ENCODE results near the gene PXT1.
A peak's percentile ranks its signal among the peaks of the same experiment; 100 is the strongest.

PXT1 gene

DNA sequence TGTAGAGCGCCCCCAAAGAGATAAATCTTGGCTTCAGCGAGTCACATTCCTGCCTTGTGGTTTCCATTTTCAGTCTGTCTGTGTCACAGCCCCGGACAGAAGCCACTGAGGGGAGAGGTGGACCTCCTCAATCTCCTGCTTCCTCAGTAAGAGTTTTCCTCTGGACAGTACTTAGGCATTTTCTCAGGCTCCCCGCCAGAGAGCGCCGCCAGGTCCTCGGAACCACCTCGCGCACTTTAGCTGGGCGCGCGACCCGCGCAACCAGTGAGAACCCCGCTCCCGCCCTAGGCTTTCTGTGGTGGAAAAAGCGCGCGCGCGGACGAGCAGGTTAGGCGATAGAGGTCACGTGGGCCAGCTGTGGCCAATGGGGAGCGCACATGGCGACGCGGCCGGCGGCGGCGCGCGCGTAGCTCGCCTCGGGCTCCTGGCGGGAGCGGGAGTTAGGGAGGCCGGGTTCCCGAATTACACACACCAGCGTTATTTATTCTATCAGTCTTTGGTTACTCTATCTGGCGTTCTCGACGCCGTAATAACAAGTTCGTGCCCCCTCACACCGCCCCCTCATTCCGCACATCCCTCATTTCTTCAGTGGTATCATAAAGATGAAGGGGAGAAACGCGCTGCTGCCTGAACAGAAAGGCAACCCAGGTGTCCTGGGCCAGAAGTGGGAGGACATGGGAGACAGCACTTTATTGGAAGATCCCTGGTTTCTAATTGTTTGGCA, 19.4 kb downstream of the PXT1 start:
- H2BK5ac ChIP-seq (ENCODE audit: low read length), result no peak overlapping the region
- peak overlapping the region; percentile 55 for H3K9ac ChIP-seq (ENCODE audit: low read depth, low read length, poor library complexity)
- H3K4ac ChIP-seq (ENCODE audit: low read length), result no peak overlapping the region
- no peaks in the 10 kb centered on the region for H3K79me1 ChIP-seq (ENCODE audit: low read depth, low read length)
- H3K27me3 ChIP-seq (ENCODE audit: control insufficient read depth in 3 of 3, insufficient read depth in 3 of 3, low read depth in 1 of 3, low read length in 3 of 3), result no peaks in the 10 kb centered on the region
- H2AK5ac ChIP-seq (ENCODE audit: low read depth, low read length), result no peak overlapping the region
- no peak overlapping the region for H2BK15ac ChIP-seq (ENCODE audit: low read length)
- peak overlapping the region; percentile 50 for H3K27ac ChIP-seq (replicated peaks; ENCODE audit: low read length)
- no peak overlapping the region for H2BK120ac ChIP-seq (ENCODE audit: low read depth, low read length)
- H4K91ac ChIP-seq (ENCODE audit: low read depth, low read length, poor library complexity), result no peak overlapping the region
- peak overlapping the region; percentile 19 for H4K8ac ChIP-seq (ENCODE audit: low read depth, low read length)
- peak overlapping the region; percentile 89 for H3K23ac ChIP-seq (ENCODE audit: low read depth, low read length, poor library complexity)
- no peaks in the 10 kb centered on the region for H3K9me3 ChIP-seq (replicated peaks in 1 of 2; ENCODE audit: control insufficient read depth in 2 of 2, insufficient read depth in 1 of 2, low read depth in 1 of 2, low read length in 2 of 2)
- no peak overlapping the region for H2BK12ac ChIP-seq (ENCODE audit: low read length)
- DNase-seq (ENCODE audit: low spot score), result peak; percentile 92
- no CpG with 5 or more reads among the region's 51 CpGs for WGBS, 2 donors (ENCODE audit: extremely low coverage in 2 of 2, insufficient read length in 2 of 2, insufficient replicate concordance in 1 of 2)
- H3K4me2 ChIP-seq (ENCODE audit: insufficient read depth, low read length, poor library complexity, severe bottlenecking), result peak overlapping the region; percentile 61
- H3K14ac ChIP-seq (ENCODE audit: low read length), result no peak overlapping the region
- H3K4me1 ChIP-seq (ENCODE audit: control insufficient read depth in 2 of 2, insufficient read depth in 1 of 2, low read depth in 1 of 2, low read length in 2 of 2), result peaks cover 6 to 7% of the 10 kb centered on the region in 2 donors
- peak overlapping the region; percentile 84 for H3K18ac ChIP-seq (ENCODE audit: low read length)
- no peaks in the 10 kb centered on the region for H3K36me3 ChIP-seq (replicated peaks in 1 of 2; ENCODE audit: control insufficient read depth in 2 of 2, insufficient read depth in 2 of 2, low read length in 2 of 2)
- peak overlapping the region; percentile 54 to 77 for H3K4me3 ChIP-seq (ENCODE audit: low read length in 2 of 2)
- H2AFZ ChIP-seq (ENCODE audit: low read length), result peak overlapping the region; percentile 89

DNA sequence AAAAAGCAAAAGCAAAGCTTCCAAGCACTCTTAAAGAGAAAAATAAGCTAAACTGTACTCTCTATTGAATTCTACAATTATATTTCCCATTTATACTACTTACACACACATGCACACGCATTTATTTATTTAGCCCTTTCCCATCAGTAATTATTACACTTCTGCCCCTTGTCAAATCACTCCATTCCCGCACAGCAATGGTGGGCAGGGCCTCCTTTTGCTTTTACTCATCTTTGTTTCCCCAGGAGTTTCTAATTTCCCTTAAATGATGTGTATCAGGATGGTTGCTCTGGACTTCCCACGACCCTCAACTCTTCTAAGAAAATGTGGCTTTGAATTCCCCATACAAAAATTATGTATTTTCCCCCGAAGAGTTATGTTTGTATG, 19.9 kb downstream of the PXT1 start:
- peak overlapping the region; percentile 89 for H2AFZ ChIP-seq (ENCODE audit: low read length)
- no peak overlapping the region for H2BK120ac ChIP-seq (ENCODE audit: low read depth, low read length)
- no peak overlapping the region for H2BK5ac ChIP-seq (ENCODE audit: low read length)
- H3K36me3 ChIP-seq (replicated peaks in 1 of 2; ENCODE audit: control insufficient read depth in 2 of 2, insufficient read depth in 2 of 2, low read length in 2 of 2), result no peaks in the 10 kb centered on the region
- no peaks in the 10 kb centered on the region for H3K27me3 ChIP-seq (ENCODE audit: control insufficient read depth in 3 of 3, insufficient read depth in 3 of 3, low read depth in 1 of 3, low read length in 3 of 3)
- no peak for DNase-seq (ENCODE audit: low spot score)
- H4K8ac ChIP-seq (ENCODE audit: low read depth, low read length), result no peak overlapping the region
- H3K18ac ChIP-seq (ENCODE audit: low read length), result no peak overlapping the region
- H2BK15ac ChIP-seq (ENCODE audit: low read length), result no peak overlapping the region
- H3K4ac ChIP-seq (ENCODE audit: low read length), result no peak overlapping the region
- peaks cover 6 to 7% of the 10 kb centered on the region in 2 donors for H3K4me1 ChIP-seq (ENCODE audit: control insufficient read depth in 2 of 2, insufficient read depth in 1 of 2, low read depth in 1 of 2, low read length in 2 of 2)
- no peak overlapping the region for H4K91ac ChIP-seq (ENCODE audit: low read depth, low read length, poor library complexity)
- WGBS, 2 donors (ENCODE audit: extremely low coverage in 2 of 2, insufficient read length in 2 of 2, insufficient replicate concordance in 1 of 2), result 100% methylated on average over 1 of the region's 4 CpGs; no CpG with 5 or more reads in 1 of the 2 donors
- H3K4me2 ChIP-seq (ENCODE audit: insufficient read depth, low read length, poor library complexity, severe bottlenecking), result peak overlapping the region; percentile 51
- no peak overlapping the region for H2AK5ac ChIP-seq (ENCODE audit: low read depth, low read length)
- H3K9ac ChIP-seq (ENCODE audit: low read depth, low read length, poor library complexity), result no peak overlapping the region
- no peak overlapping the region for H3K14ac ChIP-seq (ENCODE audit: low read length)
- peak overlapping the region in 1 of 2 donors; percentile 40 for H3K4me3 ChIP-seq (ENCODE audit: low read length in 2 of 2)
- no peak overlapping the region for H3K23ac ChIP-seq (ENCODE audit: low read depth, low read length, poor library complexity)
- no peaks in the 10 kb centered on the region for H3K9me3 ChIP-seq (replicated peaks in 1 of 2; ENCODE audit: control insufficient read depth in 2 of 2, insufficient read depth in 1 of 2, low read depth in 1 of 2, low read length in 2 of 2)
- peak overlapping the region; percentile 50 for H3K27ac ChIP-seq (replicated peaks; ENCODE audit: low read length)
- H3K79me1 ChIP-seq (ENCODE audit: low read depth, low read length), result no peaks in the 10 kb centered on the region
- H2BK12ac ChIP-seq (ENCODE audit: low read length), result no peak overlapping the region

DNA sequence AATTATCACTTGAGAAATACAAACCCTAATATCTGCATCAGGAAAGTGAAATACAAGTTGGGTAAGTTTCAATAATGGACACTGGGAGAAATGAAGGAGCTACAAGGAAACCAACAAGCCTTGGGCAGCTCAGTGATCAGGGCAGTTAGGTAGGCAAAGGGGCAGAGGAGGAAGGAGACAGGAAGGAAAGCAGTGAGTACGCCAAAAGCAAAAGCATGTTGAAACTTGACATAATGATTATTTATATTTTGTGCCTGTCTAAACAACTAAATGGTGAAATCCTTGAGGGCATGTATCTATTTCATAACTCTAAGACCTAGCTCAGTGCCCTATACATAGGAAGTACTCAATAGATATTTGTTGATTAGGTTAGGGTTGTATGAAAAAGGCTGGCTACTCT, 23.3 kb downstream of the PXT1 start:
- H3K4me2 ChIP-seq (ENCODE audit: insufficient read depth, low read length, poor library complexity, severe bottlenecking), result no peak overlapping the region
- no peak overlapping the region for H3K9ac ChIP-seq (ENCODE audit: low read depth, low read length, poor library complexity)
- H2AFZ ChIP-seq (ENCODE audit: low read length), result no peak overlapping the region
- no peak overlapping the region for H3K23ac ChIP-seq (ENCODE audit: low read depth, low read length, poor library complexity)
- no peak overlapping the region for H3K27ac ChIP-seq (replicated peaks; ENCODE audit: low read length)
- DNase-seq (ENCODE audit: low spot score), result no peak
- no peaks in the 10 kb centered on the region for H3K9me3 ChIP-seq (replicated peaks in 1 of 2; ENCODE audit: control insufficient read depth in 2 of 2, insufficient read depth in 1 of 2, low read depth in 1 of 2, low read length in 2 of 2)
- no peak overlapping the region for H3K4me3 ChIP-seq (ENCODE audit: low read length in 2 of 2)
- H3K36me3 ChIP-seq (replicated peaks in 1 of 2; ENCODE audit: control insufficient read depth in 2 of 2, insufficient read depth in 2 of 2, low read length in 2 of 2), result no peaks in the 10 kb centered on the region
- H2BK120ac ChIP-seq (ENCODE audit: low read depth, low read length), result no peak overlapping the region
- no peak overlapping the region for H2BK15ac ChIP-seq (ENCODE audit: low read length)
- no peak overlapping the region for H4K91ac ChIP-seq (ENCODE audit: low read depth, low read length, poor library complexity)
- H2BK12ac ChIP-seq (ENCODE audit: low read length), result no peak overlapping the region
- no peak overlapping the region for H2BK5ac ChIP-seq (ENCODE audit: low read length)
- no peak overlapping the region for H3K18ac ChIP-seq (ENCODE audit: low read length)
- no peaks in the 10 kb centered on the region for H3K27me3 ChIP-seq (ENCODE audit: control insufficient read depth in 3 of 3, insufficient read depth in 3 of 3, low read depth in 1 of 3, low read length in 3 of 3)
- no peaks in the 10 kb centered on the region for H3K79me1 ChIP-seq (ENCODE audit: low read depth, low read length)
- H3K4ac ChIP-seq (ENCODE audit: low read length), result no peak overlapping the region
- no peak overlapping the region for H4K8ac ChIP-seq (ENCODE audit: low read depth, low read length)
- no CpG with 5 or more reads among the region's 1 CpG for WGBS, 2 donors (ENCODE audit: extremely low coverage in 2 of 2, insufficient read length in 2 of 2, insufficient replicate concordance in 1 of 2)
- H3K4me1 ChIP-seq (ENCODE audit: control insufficient read depth in 2 of 2, insufficient read depth in 1 of 2, low read depth in 1 of 2, low read length in 2 of 2), result peaks cover 6 to 7% of the 10 kb centered on the region in 2 donors
- H2AK5ac ChIP-seq (ENCODE audit: low read depth, low read length), result no peak overlapping the region
- H3K14ac ChIP-seq (ENCODE audit: low read length), result no peak overlapping the region

DNA sequence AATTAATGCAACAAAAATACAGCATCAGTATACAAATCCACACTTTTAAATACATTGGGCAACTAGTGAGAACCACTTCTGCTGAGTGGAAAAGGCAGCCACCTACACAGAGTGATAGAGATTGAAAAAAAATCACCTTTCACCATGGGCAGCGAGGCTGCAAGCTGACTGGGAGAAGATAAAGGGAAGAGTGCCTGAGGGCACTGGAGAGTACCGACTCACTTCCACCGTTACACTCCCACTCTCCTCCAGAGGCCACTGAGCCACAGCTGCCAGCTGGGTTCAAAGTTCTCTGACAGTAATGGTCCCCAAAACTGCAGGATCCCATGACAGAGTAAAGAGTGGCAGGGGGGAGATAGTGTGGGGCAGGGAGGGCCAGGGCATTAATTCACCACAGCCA, 24.1 kb downstream of the PXT1 start:
- Histone ChIP-seq H2BK5ac (ENCODE audit: low read length) (no peak overlapping the region), H3K27ac (replicated peaks; ENCODE audit: low read length) (no peak overlapping the region)

More for the DNA sequence above, 24.1 kb downstream of the PXT1 start:
- Histone ChIP-seq H3K4me3 (ENCODE audit: low read length in 2 of 2) (no peak overlapping the region), H2BK120ac (ENCODE audit: low read depth, low read length) (no peak overlapping the region), H3K4me1 (ENCODE audit: control insufficient read depth in 2 of 2, insufficient read depth in 1 of 2, low read depth in 1 of 2, low read length in 2 of 2) (peaks cover 4 to 7% of the 10 kb centered on the region in 2 donors), H3K36me3 (replicated peaks in 1 of 2; ENCODE audit: control insufficient read depth in 2 of 2, insufficient read depth in 2 of 2, low read length in 2 of 2) (no peaks in the 10 kb centered on the region), H3K9ac (ENCODE audit: low read depth, low read length, poor library complexity) (no peak overlapping the region), H3K4ac (ENCODE audit: low read length) (no peak overlapping the region), H3K9me3 (replicated peaks in 1 of 2; ENCODE audit: control insufficient read depth in 2 of 2, insufficient read depth in 1 of 2, low read depth in 1 of 2, low read length in 2 of 2) (no peaks in the 10 kb centered on the region), H2AFZ (ENCODE audit: low read length) (no peak overlapping the region), H4K8ac (ENCODE audit: low read depth, low read length) (no peak overlapping the region), H2AK5ac (ENCODE audit: low read depth, low read length) (no peak overlapping the region), H3K18ac (ENCODE audit: low read length) (no peak overlapping the region), H2BK15ac (ENCODE audit: low read length) (no peak overlapping the region), H4K91ac (ENCODE audit: low read depth, low read length, poor library complexity) (no peak overlapping the region), H3K23ac (ENCODE audit: low read depth, low read length, poor library complexity) (no peak overlapping the region), H3K79me1 (ENCODE audit: low read depth, low read length) (no peaks in the 10 kb centered on the region), H2BK12ac (ENCODE audit: low read length) (no peak overlapping the region), H3K14ac (ENCODE audit: low read length) (no peak overlapping the region), H3K4me2 (ENCODE audit: insufficient read depth, low read length, poor library complexity, severe bottlenecking) (no peak overlapping the region), H3K27me3 (ENCODE audit: control insufficient read depth in 3 of 3, insufficient read depth in 3 of 3, low read depth in 1 of 3, low read length in 3 of 3) (no peaks in the 10 kb centered on the region)
- no peak for DNase-seq (ENCODE audit: low spot score)
- WGBS, 2 donors (ENCODE audit: extremely low coverage in 2 of 2, insufficient read length in 2 of 2, insufficient replicate concordance in 1 of 2), result no CpG with 5 or more reads among the region's 3 CpGs
